Measurements from ENCODE around the gene MSH5. TPM values are rescaled to one million over a fixed set of nuclear protein-coding genes. Genes with fewer than 3 reads are reported as not detected.

The MSH5 gene
- total and polyA plus RNA-seq, 2 of the 13 experiments (the other 11 are each of a cell fraction or from before 2014, with no cell fraction given), result 10.2 to 38.7 TPM

GRCh38 chr6:31702819-31703716 is 36.7 kb upstream of the MSH5 start, which contains the start of gene ABHD16A (continued):
- TF ChIP-seq FOXK1 (CRISPR knock-in tag; IDR thresholded peaks at IDR 0.05; ENCODE audit: borderline replicate concordance, low read depth) (peak; percentile 90), EEA1 (CRISPR knock-in tag; IDR thresholded peaks at IDR 0.05; ENCODE audit: borderline replicate concordance) (peak; percentile 54; the same call in 1 of the 2 replicates), NRL (CRISPR knock-in tag; IDR thresholded peaks at IDR 0.05; ENCODE audit: borderline replicate concordance) (no peak), ZKSCAN5 (CRISPR knock-in tag; IDR thresholded peaks at IDR 0.05) (no peak), ETV5 (CRISPR knock-in tag; IDR thresholded peaks at IDR 0.05; ENCODE audit: borderline replicate concordance) (peak; percentile 87; the same call in 1 of the 2 replicates), REL (CRISPR knock-in tag; conservative IDR thresholded peaks at IDR 0.05) (no peak), ATF5 (CRISPR knock-in tag; IDR thresholded peaks at IDR 0.05; ENCODE audit: low read depth) (no peak), MAX (IDR thresholded peaks at IDR 0.05) (peak; percentile 41), PLRG1 (conservative IDR thresholded peaks at IDR 0.05) (no peak), ZFP36 (IDR thresholded peaks at IDR 0.05; ENCODE audit: borderline replicate concordance, low read depth, low read length, partially characterized antibody) (no peak), FOXK2 (IDR thresholded peaks at IDR 0.05) (peak; percentile 85), KDM4B (CRISPR knock-in tag; IDR thresholded peaks at IDR 0.05) (peak; percentile 28; the same call in 1 of the 2 replicates), PBX3 (CRISPR knock-in tag; IDR thresholded peaks at IDR 0.05; ENCODE audit: borderline replicate concordance) (no peak; the same call in 1 of the 2 replicates), ZNF256 (CRISPR knock-in tag; conservative IDR thresholded peaks at IDR 0.05) (no peak), MAFG (CRISPR knock-in tag; IDR thresholded peaks at IDR 0.05) (no peak), NCOA5 (CRISPR knock-in tag; IDR thresholded peaks at IDR 0.05) (no peak), ZNF713 (CRISPR knock-in tag; IDR thresholded peaks at IDR 0.05) (0 out of 2 replicates have a peak, but pooled peaks have one; percentile 50), MYNN (CRISPR knock-in tag; IDR thresholded peaks at IDR 0.05; ENCODE audit: low read depth) (no peak; the same call in 1 of the 2 replicates), SP5 (CRISPR knock-in tag; IDR thresholded peaks at IDR 0.05; ENCODE audit: borderline replicate concordance, low read depth) (peak; percentile 96), ZNF367 (CRISPR knock-in tag; IDR thresholded peaks at IDR 0.05; ENCODE audit: borderline replicate concordance) (no peak), MBNL3 (CRISPR knock-in tag; conservative IDR thresholded peaks at IDR 0.05) (no peak)
- TF ChIP-seq, protein P1, sequence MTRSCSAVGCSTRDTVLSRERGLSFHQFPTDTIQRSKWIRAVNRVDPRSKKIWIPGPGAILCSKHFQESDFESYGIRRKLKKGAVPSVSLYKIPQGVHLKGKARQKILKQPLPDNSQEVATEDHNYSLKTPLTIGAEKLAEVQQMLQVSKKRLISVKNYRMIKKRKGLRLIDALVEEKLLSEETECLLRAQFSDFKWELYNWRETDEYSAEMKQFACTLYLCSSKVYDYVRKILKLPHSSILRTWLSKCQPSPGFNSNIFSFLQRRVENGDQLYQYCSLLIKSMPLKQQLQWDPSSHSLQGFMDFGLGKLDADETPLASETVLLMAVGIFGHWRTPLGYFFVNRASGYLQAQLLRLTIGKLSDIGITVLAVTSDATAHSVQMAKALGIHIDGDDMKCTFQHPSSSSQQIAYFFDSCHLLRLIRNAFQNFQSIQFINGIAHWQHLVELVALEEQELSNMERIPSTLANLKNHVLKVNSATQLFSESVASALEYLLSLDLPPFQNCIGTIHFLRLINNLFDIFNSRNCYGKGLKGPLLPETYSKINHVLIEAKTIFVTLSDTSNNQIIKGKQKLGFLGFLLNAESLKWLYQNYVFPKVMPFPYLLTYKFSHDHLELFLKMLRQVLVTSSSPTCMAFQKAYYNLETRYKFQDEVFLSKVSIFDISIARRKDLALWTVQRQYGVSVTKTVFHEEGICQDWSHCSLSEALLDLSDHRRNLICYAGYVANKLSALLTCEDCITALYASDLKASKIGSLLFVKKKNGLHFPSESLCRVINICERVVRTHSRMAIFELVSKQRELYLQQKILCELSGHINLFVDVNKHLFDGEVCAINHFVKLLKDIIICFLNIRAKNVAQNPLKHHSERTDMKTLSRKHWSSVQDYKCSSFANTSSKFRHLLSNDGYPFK (CRISPR knock-in tag; IDR thresholded peaks at IDR 0.05; ENCODE audit: borderline replicate concordance), result peak; percentile 25; the same call in 1 of the 2 replicates
- TF ChIP-seq, protein P2, sequence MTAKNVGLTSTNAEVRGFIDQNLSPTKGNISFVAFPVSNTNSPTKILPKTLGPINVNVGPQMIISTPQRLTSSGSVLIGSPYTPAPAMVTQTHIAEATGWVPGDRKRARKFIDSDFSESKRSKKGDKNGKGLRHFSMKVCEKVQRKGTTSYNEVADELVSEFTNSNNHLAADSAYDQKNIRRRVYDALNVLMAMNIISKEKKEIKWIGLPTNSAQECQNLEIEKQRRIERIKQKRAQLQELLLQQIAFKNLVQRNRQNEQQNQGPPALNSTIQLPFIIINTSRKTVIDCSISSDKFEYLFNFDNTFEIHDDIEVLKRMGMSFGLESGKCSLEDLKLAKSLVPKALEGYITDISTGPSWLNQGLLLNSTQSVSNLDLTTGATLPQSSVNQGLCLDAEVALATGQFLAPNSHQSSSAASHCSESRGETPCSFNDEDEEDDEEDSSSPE (CRISPR knock-in tag; IDR thresholded peaks at IDR 0.05), result peak; percentile 67

Data from HepG2 (cell line).